HepG2 (cell line): ENCODE data around the gene RNGTT. TPM values are rescaled to one million over a fixed set of nuclear protein-coding genes. Genes with fewer than 3 reads are reported as not detected.

Source experiments
- ATAC-seq: fragments of 200-7000 bp; cut with Tn5 transposase; 3 replicates; pipeline ENCODE4 v1.9.1; 2020; ENCODE audit warnings: mild to moderate bottlenecking, moderate library complexity
- BruUV-seq: library from RNA; stranded (reverse); fragments of 400-500 nt; replicated peaks from 2 replicates; lab custom pipeline; 2021; lab: Mats Ljungman, UMichigan
- CTCF ChIA-PET: fragments of 300-600 bp; formaldehyde crosslinking; extraction: SDS; loops from one replicate; lab custom pipeline; 2021; ENCODE audit warnings: low total read pairs, inconsistent platforms, low intra/inter-chr PET ratio; lab: Yijun Ruan, JAX
- POLR2A ChIA-PET: fragments of 350-600 bp; sonication (Branson Sonifier 250); formaldehyde crosslinking; loops from one replicate; lab custom pipeline; 2020; ENCODE audit warnings: antibody characterized with exemption, inconsistent platforms; lab: Yijun Ruan, JAX
- DNase-seq: peaks from one replicate; pipeline ENCODE4 v3.0.0-alpha.2; 2015; ENCODE audit warnings: low spot score
- FAIRE-seq: peaks from 3 replicates; lab custom pipeline; 2011; peaks lifted over from hg19 to GRCh38; lab: Jason Lieb, UNC
- H2AFZ ChIP-seq: one replicate; pipeline ENCODE4 v1.6.1; 2011; ENCODE audit warnings: low read length, inconsistent platforms
- H3K27ac ChIP-seq: fragments of 300-600 bp; 3 replicates; pipeline ENCODE4 v1.8.0; 2011; ENCODE audit warnings: mixed run types, mild to moderate bottlenecking, mixed read lengths, low read length, inconsistent platforms; ENCODE audit not compliant: insufficient read depth; ENCODE audit errors: extremely low read length
- H3K27me3 ChIP-seq, 2 experiments: fragments of 200-600 bp in 1 of 2; 2 replicates in 1 of 2; 3 replicates in 1 of 2; pipeline versions ENCODE4 v1.6.0 to v1.8.0; 2011; ENCODE audit warnings: low read length in 2 of 2, mild to moderate bottlenecking in 2 of 2, moderate library complexity in 2 of 2, inconsistent platforms in 1 of 2; ENCODE audit not compliant: insufficient read depth in 2 of 2, control insufficient read depth in 1 of 2
- H3K36me3 ChIP-seq, 2 experiments: fragments of 200-600 bp in 1 of 2; replicated peaks in 1 of 2; 2 replicates in 1 of 2; 3 replicates in 1 of 2; pipeline versions ENCODE4 v1.5.1 to v1.8.0; 2011; ENCODE audit warnings: low read length in 2 of 2, inconsistent platforms in 1 of 2; ENCODE audit not compliant: insufficient read depth in 2 of 2, control insufficient read depth in 1 of 2
- H3K4me1 ChIP-seq: 2 replicates; pipeline ENCODE4 v1.5.1; 2012; ENCODE audit warnings: low read length, inconsistent platforms; ENCODE audit not compliant: insufficient read depth
- H3K4me2 ChIP-seq: 2 replicates; pipeline ENCODE4 v1.6.0; 2011; ENCODE audit warnings: low read depth, low read length, inconsistent platforms
- H3K4me3 ChIP-seq, 3 experiments: fragments of 200-600 bp in 1 of 3; sonication (generic), shearing (Covaris generic) in 1 of 3; replicated peaks in 1 of 3; 2 replicates each; pipeline ENCODE4 v1.5.1; 2011 to 2016; ENCODE audit warnings: low read length in 3 of 3, inconsistent platforms in 2 of 3, low read depth in 2 of 3, mild to moderate bottlenecking in 2 of 3, control low read depth in 1 of 3, mixed read lengths in 1 of 3; ENCODE audit not compliant: insufficient read depth in 1 of 3
- H3K79me2 ChIP-seq: one replicate; pipeline ENCODE4 v1.6.1; 2011; ENCODE audit warnings: low read length, inconsistent platforms; ENCODE audit not compliant: insufficient read depth
- H3K9ac ChIP-seq: 2 replicates; pipeline ENCODE4 v1.6.0; 2011; ENCODE audit warnings: mild to moderate bottlenecking, low read depth, low read length, inconsistent platforms; ENCODE audit not compliant: insufficient read depth
- H3K9me3 ChIP-seq: 2 replicates; pipeline ENCODE4 v1.5.1; 2012; ENCODE audit warnings: mild to moderate bottlenecking, low read length
- H4K20me1 ChIP-seq: 2 replicates; pipeline ENCODE4 v1.6.0; 2011; ENCODE audit warnings: inconsistent platforms, mild to moderate bottlenecking, low read length, moderate library complexity; ENCODE audit not compliant: insufficient read depth
- AKAP8 ChIP-seq: sonication (generic); formaldehyde crosslinking; IDR thresholded peaks from 2 replicates; pipeline ENCODE4 v1.5.1; 2020; ENCODE audit warnings: mild to moderate bottlenecking, missing genetic modification reagents
- CBX1 ChIP-seq: IDR thresholded peaks from one replicate; pipeline ENCODE4 v1.6.1; 2016; ENCODE audit warnings: antibody characterized with exemption, low read depth
- GABPB1 ChIP-seq: IDR thresholded peaks from 2 replicates; pipeline ENCODE4 v1.6.1; 2016; ENCODE audit warnings: mild to moderate bottlenecking, missing genetic modification reagents, moderate library complexity, missing compliant biosample characterization
- ONECUT2 ChIP-seq: sonication (generic); formaldehyde crosslinking; IDR thresholded peaks from 2 replicates; pipeline ENCODE4 v1.4.0; 2020; ENCODE audit warnings: missing genetic modification reagents
- POLR2A ChIP-seq, 2 experiments: IDR thresholded peaks; 2 replicates each; pipeline ENCODE4 v1.6.1; 2011; ENCODE audit warnings: low read depth in 2 of 2, low read length in 2 of 2, mild to moderate bottlenecking in 1 of 2, moderate library complexity in 1 of 2; ENCODE audit not compliant: insufficient read depth in 1 of 2
- ZKSCAN5 ChIP-seq: sonication (generic); formaldehyde crosslinking; IDR thresholded peaks from 2 replicates; pipeline ENCODE4 v1.5.1; 2020; ENCODE audit warnings: mild to moderate bottlenecking, missing genetic modification reagents
- ZNF460 ChIP-seq: sonication (generic); formaldehyde crosslinking; IDR thresholded peaks from 2 replicates; pipeline ENCODE4 v1.5.1; 2020; ENCODE audit warnings: missing genetic modification reagents, mild to moderate bottlenecking, borderline replicate concordance
- WGBS: methylation state at CpG from one replicate; pipeline ENCODE4 v1.1.6; 2017; ENCODE audit warnings: low lambda C conversion rate; 5-methylcytosine and 5-hydroxymethylcytosine counted together
- in situ Hi-C: cut with HindIII; loops from 2 replicates; pipeline ENCODE4 v1.10.0; 2017; ENCODE audit warnings: low pct_unique_long_range_greater_than_20kb; ENCODE audit not compliant: extremely low pct_ligation_motif_present
- intact Hi-C: fragments of 100-400 bp; cut with micrococcal nuclease; formaldehyde crosslinking; loops from one replicate; pipeline ENCODE4 v1.10.0; 2022; ENCODE audit not compliant: unreplicated experiment
- polyA plus RNA-seq, 8 experiments: library from polyadenylated mRNA; depleted of rRNA in 3 of 8; stranded (reverse) in 7 of 8; unstranded in 1 of 8; fragments of >200 nt; fragmentation: Illumina TruSeq in 4 of 8; extraction: Trizol in 4 of 8; gene quantifications; 2 replicates each; pipeline versions ENCODE4 v1.2.1 to v1.2.3, GENCODE V29; 2011 to 2016; ENCODE audit warnings: low read depth in 4 of 8, missing spikeins in 1 of 8, mixed read lengths in 1 of 8; ENCODE audit not compliant: insufficient read depth in 1 of 8
- total RNA-seq, 5 experiments: library from RNA; depleted of rRNA; stranded (reverse); fragments of >200 nt; fragmentation: Illumina TruSeq; extraction: Trizol; gene quantifications; 2 replicates each; pipeline ENCODE4 v1.2.3, GENCODE V29; 2016; ENCODE audit warnings: low read depth in 1 of 5
- TF ChIP-seq, protein P1 (sequence below): IDR thresholded peaks from 2 replicates; pipeline ENCODE4 v1.6.1; 2018; ENCODE audit warnings: missing genetic modification reagents, mild to moderate bottlenecking, missing compliant biosample characterization
- TF ChIP-seq, protein P2 (sequence below): sonication (generic); formaldehyde crosslinking; IDR thresholded peaks from 2 replicates; pipeline ENCODE4 v1.5.0; 2020; ENCODE audit warnings: mild to moderate bottlenecking, missing genetic modification reagents, moderate library complexity
- TF ChIP-seq, protein P3 (sequence below): IDR thresholded peaks from 2 replicates; pipeline ENCODE4 v1.6.1; 2016; ENCODE audit warnings: mild to moderate bottlenecking, missing biosample characterization, missing genetic modification reagents
- TF ChIP-seq, protein P4 (sequence below): IDR thresholded peaks from 2 replicates; pipeline ENCODE4 v1.6.1; 2016; ENCODE audit warnings: missing compliant biosample characterization, missing genetic modification reagents, borderline replicate concordance
- TF ChIP-seq, protein P5 (sequence below): sonication (generic); formaldehyde crosslinking; IDR thresholded peaks from 2 replicates; pipeline ENCODE4 v1.5.1; 2020; ENCODE audit warnings: mild to moderate bottlenecking, missing genetic modification reagents, borderline replicate concordance
- TF ChIP-seq, protein P6 (sequence below): sonication (generic); formaldehyde crosslinking; IDR thresholded peaks from 2 replicates; pipeline ENCODE4 v1.5.0; 2020; ENCODE audit warnings: mild to moderate bottlenecking, missing genetic modification reagents

RNGTT gene
- total and polyA plus RNA-seq, 2 of the 13 experiments (the other 11 are each of a cell fraction or from before 2014, with no cell fraction given): 6.0 to 22.6 TPM

DNA sequence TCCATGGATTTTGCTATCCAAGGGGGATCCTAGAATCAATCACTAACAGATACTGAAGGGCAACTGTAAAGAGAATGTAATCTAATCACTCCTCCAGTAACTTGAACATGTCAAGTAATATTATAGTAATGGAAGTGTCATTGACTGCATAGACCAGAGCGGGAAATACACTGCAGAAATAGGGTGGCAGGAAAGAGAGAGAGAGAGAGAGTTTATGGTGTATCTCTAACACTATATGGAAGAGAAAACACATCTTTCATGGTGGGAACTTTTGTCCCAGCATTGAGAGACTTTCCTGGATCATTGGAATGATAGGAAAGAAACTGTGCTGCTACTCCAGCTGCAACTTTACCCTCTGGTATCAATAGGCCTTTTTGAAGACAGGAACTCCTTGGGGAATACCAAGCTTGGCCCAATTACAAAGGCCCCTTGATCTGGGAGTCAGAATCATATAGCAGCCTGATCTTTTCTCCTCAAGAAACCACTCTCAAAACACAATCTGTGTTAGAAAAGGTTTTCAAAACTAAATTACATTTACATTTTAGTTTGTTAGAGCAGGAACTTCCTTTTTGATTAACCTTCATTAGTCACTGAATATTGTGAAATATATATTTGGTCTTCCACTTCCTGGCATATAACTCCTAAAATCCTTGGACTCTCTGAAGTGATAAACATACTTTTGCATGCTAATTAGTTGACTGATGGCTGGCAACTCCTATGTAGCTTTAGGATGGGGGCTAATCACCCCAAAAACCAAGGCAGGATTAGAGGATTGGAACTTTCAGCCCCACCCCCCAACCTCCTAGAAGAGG is 29.5 kb upstream of the RNGTT start:
- CTCF ChIA-PET: no interaction called here
- WGBS: 93% methylated on average over 1 of the region's 1 CpG
- in situ Hi-C loops: no loop called here

More for the DNA sequence above, 29.5 kb upstream of the RNGTT start:
- ATAC-seq (no peak), FAIRE-seq (no peak), DNase-seq (no peak)
- no peak overlapping the region for H3K4me3 ChIP-seq
- POLR2A ChIA-PET: no interaction called here
- no peaks in the 10 kb centered on the region for H3K36me3 ChIP-seq
- H3K9ac ChIP-seq: no peak overlapping the region
- no peak overlapping the region for H3K27ac ChIP-seq
- H3K4me1 ChIP-seq: peaks cover 11% of the 10 kb centered on the region
- intact Hi-C loops: no loop called here
- no peaks in the 10 kb centered on the region for H3K79me2 ChIP-seq
- BruUV-seq: no TSS peak
- no peaks in the 10 kb centered on the region for H4K20me1 ChIP-seq
- H3K4me2 ChIP-seq: no peak overlapping the region
- no peak for TF ChIP-seq ZKSCAN5 (CRISPR knock-in tag)
- TF ChIP-seq, protein P1, sequence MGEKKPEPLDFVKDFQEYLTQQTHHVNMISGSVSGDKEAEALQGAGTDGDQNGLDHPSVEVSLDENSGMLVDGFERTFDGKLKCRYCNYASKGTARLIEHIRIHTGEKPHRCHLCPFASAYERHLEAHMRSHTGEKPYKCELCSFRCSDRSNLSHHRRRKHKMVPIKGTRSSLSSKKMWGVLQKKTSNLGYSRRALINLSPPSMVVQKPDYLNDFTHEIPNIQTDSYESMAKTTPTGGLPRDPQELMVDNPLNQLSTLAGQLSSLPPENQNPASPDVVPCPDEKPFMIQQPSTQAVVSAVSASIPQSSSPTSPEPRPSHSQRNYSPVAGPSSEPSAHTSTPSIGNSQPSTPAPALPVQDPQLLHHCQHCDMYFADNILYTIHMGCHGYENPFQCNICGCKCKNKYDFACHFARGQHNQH: no peak
- TF ChIP-seq AKAP8 (CRISPR knock-in tag): no peak
- TF ChIP-seq, protein P2, sequence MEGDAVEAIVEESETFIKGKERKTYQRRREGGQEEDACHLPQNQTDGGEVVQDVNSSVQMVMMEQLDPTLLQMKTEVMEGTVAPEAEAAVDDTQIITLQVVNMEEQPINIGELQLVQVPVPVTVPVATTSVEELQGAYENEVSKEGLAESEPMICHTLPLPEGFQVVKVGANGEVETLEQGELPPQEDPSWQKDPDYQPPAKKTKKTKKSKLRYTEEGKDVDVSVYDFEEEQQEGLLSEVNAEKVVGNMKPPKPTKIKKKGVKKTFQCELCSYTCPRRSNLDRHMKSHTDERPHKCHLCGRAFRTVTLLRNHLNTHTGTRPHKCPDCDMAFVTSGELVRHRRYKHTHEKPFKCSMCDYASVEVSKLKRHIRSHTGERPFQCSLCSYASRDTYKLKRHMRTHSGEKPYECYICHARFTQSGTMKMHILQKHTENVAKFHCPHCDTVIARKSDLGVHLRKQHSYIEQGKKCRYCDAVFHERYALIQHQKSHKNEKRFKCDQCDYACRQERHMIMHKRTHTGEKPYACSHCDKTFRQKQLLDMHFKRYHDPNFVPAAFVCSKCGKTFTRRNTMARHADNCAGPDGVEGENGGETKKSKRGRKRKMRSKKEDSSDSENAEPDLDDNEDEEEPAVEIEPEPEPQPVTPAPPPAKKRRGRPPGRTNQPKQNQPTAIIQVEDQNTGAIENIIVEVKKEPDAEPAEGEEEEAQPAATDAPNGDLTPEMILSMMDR: no peak
- TF ChIP-seq, protein P3, sequence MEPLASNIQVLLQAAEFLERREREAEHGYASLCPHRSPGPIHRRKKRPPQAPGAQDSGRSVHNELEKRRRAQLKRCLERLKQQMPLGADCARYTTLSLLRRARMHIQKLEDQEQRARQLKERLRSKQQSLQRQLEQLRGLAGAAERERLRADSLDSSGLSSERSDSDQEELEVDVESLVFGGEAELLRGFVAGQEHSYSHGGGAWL (CRISPR knock-in tag): no peak
- no peak for TF ChIP-seq POLR2A (IDR thresholded peaks at IDR 0.05; ENCODE audit: insufficient read depth in 1 of 2, low read depth in 2 of 2, low read length in 2 of 2)
- TF ChIP-seq CBX1: no peak
- TF ChIP-seq, protein P4, sequence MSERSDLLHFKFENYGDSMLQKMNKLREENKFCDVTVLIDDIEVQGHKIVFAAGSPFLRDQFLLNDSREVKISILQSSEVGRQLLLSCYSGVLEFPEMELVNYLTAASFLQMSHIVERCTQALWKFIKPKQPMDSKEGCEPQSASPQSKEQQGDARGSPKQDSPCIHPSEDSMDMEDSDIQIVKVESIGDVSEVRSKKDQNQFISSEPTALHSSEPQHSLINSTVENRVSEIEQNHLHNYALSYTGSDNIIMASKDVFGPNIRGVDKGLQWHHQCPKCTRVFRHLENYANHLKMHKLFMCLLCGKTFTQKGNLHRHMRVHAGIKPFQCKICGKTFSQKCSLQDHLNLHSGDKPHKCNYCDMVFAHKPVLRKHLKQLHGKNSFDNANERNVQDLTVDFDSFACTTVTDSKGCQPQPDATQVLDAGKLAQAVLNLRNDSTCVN (CRISPR knock-in tag): no peak
- no peak for TF ChIP-seq ONECUT2 (CRISPR knock-in tag)
- no peak for TF ChIP-seq GABPB1
- TF ChIP-seq ZNF460: no peak
- TF ChIP-seq, protein P5, sequence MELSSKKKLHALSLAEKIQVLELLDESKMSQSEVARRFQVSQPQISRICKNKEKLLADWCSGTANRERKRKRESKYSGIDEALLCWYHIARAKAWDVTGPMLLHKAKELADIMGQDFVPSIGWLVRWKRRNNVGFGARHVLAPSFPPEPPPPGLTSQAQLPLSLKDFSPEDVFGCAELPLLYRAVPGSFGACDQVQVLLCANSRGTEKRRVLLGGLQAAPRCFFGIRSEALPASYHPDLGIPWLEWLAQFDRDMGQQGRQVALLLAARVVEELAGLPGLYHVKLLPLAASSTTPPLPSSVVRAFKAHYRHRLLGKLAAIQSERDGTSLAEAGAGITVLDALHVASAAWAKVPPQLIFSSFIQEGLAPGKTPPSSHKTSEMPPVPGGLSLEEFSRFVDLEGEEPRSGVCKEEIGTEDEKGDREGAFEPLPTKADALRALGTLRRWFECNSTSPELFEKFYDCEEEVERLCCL (CRISPR knock-in tag): no peak
- TF ChIP-seq, protein P6, sequence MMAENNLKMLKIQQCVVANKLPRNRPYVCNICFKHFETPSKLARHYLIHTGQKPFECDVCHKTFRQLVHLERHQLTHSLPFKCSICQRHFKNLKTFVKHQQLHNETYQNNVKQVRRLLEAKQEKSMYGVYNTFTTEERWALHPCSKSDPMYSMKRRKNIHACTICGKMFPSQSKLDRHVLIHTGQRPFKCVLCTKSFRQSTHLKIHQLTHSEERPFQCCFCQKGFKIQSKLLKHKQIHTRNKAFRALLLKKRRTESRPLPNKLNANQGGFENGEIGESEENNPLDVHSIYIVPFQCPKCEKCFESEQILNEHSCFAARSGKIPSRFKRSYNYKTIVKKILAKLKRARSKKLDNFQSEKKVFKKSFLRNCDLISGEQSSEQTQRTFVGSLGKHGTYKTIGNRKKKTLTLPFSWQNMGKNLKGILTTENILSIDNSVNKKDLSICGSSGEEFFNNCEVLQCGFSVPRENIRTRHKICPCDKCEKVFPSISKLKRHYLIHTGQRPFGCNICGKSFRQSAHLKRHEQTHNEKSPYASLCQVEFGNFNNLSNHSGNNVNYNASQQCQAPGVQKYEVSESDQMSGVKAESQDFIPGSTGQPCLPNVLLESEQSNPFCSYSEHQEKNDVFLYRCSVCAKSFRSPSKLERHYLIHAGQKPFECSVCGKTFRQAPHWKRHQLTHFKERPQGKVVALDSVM (CRISPR knock-in tag): no peak
- no peaks in the 10 kb centered on the region for H3K27me3 ChIP-seq
- no peak overlapping the region for H2AFZ ChIP-seq
- no peaks in the 10 kb centered on the region for H3K9me3 ChIP-seq
